ENCODE results near the gene RASGRF1. TPM values are rescaled to one million over a fixed set of nuclear protein-coding genes. Genes with fewer than 3 reads are reported as not detected.

RASGRF1 gene
- total RNA-seq, 1 donor from 2014 or later: 0.16 TPM

DNA sequence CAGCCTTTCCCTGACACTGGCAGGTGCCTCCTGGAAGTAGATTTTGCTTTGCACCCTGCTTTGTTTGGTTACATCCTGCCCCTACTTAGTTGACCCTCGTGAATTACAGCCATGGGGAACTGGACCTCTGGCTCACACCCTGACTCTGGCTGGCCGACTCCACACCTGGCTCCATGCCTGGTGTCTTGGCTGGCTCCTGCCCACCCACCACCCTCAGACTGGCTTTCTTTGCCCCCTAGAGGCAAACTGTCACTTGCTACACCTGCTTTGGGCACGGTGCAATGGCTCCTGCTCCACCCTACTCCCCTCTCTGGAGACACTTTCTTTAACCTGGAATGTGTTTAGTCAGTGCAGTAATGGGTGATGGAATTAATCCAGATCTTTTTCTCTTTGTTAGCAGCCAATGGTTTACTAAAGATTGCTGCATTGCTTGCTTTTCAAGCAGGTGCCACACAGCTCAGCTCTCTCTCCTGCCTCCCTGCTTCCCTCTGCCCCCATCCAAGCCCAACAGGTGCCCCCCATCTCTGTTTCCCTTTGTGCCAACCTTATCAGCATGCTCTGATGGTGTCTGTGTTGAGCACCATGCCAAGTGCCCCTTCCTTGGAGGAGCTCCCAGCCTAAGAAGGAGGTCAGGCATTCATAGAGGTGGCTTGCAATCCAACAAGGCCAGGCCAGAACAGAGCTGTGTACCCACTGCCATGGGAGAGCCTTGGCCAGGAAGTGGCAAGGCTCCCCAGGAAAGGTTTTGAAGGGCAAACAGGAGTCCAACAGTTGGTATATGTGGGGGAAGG is 38.4 kb downstream of the RASGRF1 start:
- no peak overlapping the region for H3K4me3 Mint-ChIP-seq
- DNase-seq (ENCODE audit: low read depth, low spot score): no peak
- no peaks in the 10 kb centered on the region for H3K36me3 Mint-ChIP-seq (ENCODE audit: low read depth)
- TF ChIP-seq, protein P1, sequence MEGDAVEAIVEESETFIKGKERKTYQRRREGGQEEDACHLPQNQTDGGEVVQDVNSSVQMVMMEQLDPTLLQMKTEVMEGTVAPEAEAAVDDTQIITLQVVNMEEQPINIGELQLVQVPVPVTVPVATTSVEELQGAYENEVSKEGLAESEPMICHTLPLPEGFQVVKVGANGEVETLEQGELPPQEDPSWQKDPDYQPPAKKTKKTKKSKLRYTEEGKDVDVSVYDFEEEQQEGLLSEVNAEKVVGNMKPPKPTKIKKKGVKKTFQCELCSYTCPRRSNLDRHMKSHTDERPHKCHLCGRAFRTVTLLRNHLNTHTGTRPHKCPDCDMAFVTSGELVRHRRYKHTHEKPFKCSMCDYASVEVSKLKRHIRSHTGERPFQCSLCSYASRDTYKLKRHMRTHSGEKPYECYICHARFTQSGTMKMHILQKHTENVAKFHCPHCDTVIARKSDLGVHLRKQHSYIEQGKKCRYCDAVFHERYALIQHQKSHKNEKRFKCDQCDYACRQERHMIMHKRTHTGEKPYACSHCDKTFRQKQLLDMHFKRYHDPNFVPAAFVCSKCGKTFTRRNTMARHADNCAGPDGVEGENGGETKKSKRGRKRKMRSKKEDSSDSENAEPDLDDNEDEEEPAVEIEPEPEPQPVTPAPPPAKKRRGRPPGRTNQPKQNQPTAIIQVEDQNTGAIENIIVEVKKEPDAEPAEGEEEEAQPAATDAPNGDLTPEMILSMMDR (conservative IDR thresholded peaks at IDR 0.05): no peak
- H3K4me1 Mint-ChIP-seq: peaks cover 18% of the 10 kb centered on the region
- H3K27ac Mint-ChIP-seq (ENCODE audit: unreplicated experiment): peak overlapping the region; percentile 90
- peaks cover 13% of the 10 kb centered on the region for H3K27me3 Mint-ChIP-seq (ENCODE audit: low read depth)
- no peaks in the 10 kb centered on the region for H3K9me3 Mint-ChIP-seq

DNA sequence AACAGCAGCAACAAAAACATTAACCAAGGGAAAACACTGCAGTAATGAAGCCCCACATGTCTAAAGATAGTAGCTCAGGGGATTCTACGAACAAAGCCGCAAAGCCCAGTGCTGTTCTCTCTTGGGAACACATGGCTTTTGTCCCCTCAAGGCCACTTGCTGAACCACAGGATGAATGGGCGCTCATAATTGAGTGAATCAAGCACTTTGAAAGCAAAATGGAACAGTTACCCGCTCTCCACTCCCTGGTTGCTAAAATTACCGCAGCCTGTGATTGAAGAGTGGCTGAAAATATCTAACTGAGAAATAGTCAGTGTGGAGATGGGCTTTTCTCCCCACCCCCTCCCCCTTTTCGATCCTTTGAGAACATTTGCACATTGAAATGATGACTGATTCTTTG is 39.6 kb downstream of the RASGRF1 start:
- no peaks in the 10 kb centered on the region for H3K9me3 Mint-ChIP-seq
- H3K4me3 Mint-ChIP-seq: no peak overlapping the region
- peaks cover 7% of the 10 kb centered on the region for H3K27me3 Mint-ChIP-seq (ENCODE audit: low read depth)
- peaks cover 18% of the 10 kb centered on the region for H3K4me1 Mint-ChIP-seq
- no peak for DNase-seq (ENCODE audit: low read depth, low spot score)
- TF ChIP-seq, protein P1 (conservative IDR thresholded peaks at IDR 0.05): no peak
- no peaks in the 10 kb centered on the region for H3K36me3 Mint-ChIP-seq (ENCODE audit: low read depth)
- H3K27ac Mint-ChIP-seq (ENCODE audit: unreplicated experiment): peak overlapping the region; percentile 76

DNA sequence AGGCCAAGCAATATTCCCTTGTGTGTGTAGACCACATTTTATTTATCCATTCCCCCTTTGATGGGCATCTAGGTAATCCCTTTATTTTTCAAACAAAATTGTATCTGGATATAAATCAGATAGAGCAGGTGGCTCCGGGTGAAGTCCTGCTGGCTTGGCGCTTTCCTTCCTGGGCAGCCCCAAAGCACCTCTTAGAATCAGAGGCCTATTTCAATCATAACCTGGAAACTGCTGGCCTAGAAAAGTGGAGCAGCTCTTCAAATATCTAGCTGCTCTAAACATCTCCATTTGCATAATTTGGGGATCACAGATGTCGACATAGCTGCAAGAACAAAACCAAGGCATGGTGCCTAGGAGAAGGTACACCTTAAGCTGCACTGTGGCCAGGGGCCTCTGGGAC is 40.2 kb downstream of the RASGRF1 start:
- Mint-ChIP-seq H3K4me1 (peaks cover 18% of the 10 kb centered on the region), H3K9me3 (no peaks in the 10 kb centered on the region), H3K4me3 (no peak overlapping the region), H3K27me3 (ENCODE audit: low read depth) (peaks cover 7% of the 10 kb centered on the region), H3K36me3 (ENCODE audit: low read depth) (no peaks in the 10 kb centered on the region), H3K27ac (ENCODE audit: unreplicated experiment) (peak overlapping the region; percentile 38)
- TF ChIP-seq, protein P1 (conservative IDR thresholded peaks at IDR 0.05): no peak
- no peak for DNase-seq (ENCODE audit: low read depth, low spot score)

DNA sequence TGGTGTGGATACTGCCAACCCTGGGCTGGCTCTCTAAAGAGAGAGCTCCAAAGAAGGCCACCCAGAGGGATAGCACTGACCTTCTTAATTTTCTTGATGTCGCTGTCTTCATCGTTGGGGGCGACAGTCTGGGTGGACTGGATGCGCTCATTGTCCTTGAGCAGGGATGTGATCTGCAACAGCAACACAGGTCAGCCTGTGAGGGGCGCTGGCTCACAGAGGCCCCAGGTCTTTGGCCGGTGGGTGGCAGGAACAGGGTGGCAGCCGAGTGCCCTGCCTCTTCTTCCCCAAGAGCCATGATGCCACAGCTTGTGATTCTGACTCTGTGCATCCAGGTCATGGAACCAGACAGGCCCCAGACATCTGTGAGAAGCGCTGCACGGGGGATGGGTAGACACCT is 41.2 kb downstream of the RASGRF1 start:
- Mint-ChIP-seq H3K4me1 (peaks cover 18% of the 10 kb centered on the region), H3K27me3 (ENCODE audit: low read depth) (peaks cover 4% of the 10 kb centered on the region), H3K36me3 (ENCODE audit: low read depth) (no peaks in the 10 kb centered on the region), H3K4me3 (no peak overlapping the region), H3K27ac (ENCODE audit: unreplicated experiment) (no peak overlapping the region), H3K9me3 (no peaks in the 10 kb centered on the region)
- TF ChIP-seq, protein P1 (conservative IDR thresholded peaks at IDR 0.05): no peak
- no peak for DNase-seq (ENCODE audit: low read depth, low spot score)

DNA sequence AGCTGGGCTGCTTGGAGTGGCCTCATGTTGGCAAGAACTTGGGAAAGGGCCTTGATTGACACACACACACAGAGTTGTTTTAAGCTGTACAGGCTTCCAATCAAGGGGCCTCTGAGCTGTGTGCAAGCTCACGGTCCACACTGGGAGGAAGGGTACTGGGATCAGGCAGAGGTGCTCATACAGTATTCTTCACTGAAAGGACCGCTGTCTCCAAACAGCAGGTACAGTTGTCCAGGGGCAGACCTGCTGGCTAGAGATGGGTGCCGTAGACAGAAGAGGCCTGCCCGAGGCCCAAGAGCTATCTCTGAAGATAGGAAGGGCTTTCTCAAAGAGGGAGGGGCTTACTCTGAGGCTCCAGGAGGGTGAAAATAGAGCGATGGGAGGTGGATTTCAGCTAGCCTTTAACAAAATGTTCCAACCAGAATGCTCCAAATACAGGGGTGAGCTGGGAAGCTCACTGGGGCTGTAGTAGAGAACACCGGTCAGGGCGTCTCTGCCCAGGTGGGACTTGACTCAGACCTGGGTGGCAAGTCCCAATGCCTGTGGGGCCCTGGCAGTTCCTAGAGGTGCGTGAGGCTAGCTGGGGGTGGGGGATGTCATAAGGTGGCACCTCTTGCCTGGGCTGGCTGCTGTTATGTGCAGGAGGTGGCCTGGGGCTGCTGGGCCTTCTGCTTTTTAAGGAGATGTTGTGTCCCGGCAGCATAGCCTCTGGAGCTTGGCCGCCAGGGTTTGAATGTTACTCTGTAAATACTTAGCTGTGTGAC is 42.7 kb downstream of the RASGRF1 start:
- Mint-ChIP-seq H3K4me1 (peaks cover 18% of the 10 kb centered on the region), H3K9me3 (peaks cover 7% of the 10 kb centered on the region), H3K27me3 (ENCODE audit: low read depth) (peaks cover 3% of the 10 kb centered on the region), H3K27ac (ENCODE audit: unreplicated experiment) (peak overlapping the region; percentile 27), H3K4me3 (no peak overlapping the region), H3K36me3 (ENCODE audit: low read depth) (peaks cover 5% of the 10 kb centered on the region)
- DNase-seq (ENCODE audit: low read depth, low spot score): no peak
- TF ChIP-seq, protein P1 (conservative IDR thresholded peaks at IDR 0.05): no peak

Data from neural crest cell (in vitro differentiated cells).